Tongue (tissue), 2 donors: ENCODE measurements around the gene STXBP1. TPM values are rescaled to one million over a fixed set of nuclear protein-coding genes. Genes with fewer than 3 reads are reported as not detected.
A peak's percentile ranks its signal among the peaks of the same experiment; 100 is the strongest.
"Not testable (repeated sequence)": the region's sequence is repeated elsewhere in the genome, so short reads cannot be mapped to it uniquely, and the experiment has no call there.

Experiments
- DNase-seq: peaks from one replicate; pipeline ENCODE4 v3.0.0-alpha.2; 2015
- total RNA-seq: library from RNA; depleted of rRNA; stranded (reverse); fragments of >200 nt; gene quantifications from one replicate; pipeline ENCODE4 v1.2.3, GENCODE V29; 2014

STXBP1 gene
- total RNA-seq, 1 donor from 2014 or later = 12.8 TPM

DNA sequence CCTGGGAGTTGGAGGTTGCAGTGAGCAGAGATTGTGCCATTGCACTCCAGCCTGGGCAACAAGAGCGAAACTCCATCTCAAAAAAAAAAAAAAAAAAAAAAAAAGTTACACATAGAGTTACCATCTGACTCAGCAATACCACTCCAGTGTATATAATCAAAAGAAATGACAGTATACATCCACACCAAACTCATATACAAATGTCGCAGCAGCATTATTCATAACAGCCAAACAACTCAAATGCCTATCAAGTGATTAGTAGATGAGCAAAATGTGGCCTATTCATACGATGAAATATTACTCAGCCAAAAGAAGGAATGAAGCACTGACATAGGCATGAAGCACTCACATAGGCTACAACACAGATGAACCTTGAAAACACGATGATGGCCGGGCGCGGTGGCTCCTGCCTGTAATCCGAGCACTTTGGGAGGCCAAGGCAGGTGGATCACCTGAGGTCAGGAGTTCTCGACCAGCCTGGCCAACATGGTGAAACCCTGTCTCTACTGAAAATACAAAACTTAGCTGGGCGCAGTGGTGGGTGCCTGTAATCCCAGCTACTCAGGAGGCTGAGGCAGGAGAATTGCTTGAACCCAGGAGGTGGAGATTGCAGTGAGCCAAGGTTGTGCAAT, 9.4 kb downstream of the STXBP1 start:
- not testable (repeated sequence) for DNase-seq

DNA sequence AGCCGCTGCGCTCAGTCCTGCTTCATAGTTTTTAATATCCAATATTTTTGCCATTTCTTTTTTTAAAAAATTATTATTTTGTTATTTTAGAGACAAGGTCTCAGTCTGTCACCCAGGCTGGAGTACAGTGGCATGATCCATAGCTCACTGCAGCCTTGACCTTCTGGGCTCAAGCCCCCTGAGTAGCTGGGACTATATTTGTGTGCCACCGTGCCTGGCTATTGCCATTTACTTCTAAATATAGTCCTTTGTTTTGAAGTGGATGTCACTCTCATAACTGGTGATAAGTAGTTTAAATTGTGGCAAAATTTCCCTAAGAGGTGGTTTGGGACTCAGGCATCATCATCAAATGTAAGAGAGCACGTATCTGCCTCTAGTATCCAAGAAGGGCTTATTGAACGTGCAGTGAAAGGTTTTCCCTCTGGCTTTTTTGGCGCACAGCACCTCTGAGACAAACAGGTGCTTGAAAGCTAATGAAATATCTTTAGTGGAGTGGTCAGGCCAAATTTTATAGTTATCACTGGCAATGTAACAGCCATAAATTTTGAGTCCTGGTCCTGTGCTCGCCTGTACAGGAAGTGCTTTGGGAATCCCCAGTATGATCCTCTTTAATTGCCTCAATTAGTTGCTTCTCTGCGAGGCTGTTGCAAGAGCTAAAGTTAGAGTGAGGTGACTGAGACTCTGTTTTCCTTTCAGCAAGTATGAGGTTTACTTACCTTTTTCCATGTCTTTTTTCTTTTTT, 14.8 kb downstream of the STXBP1 start:
- DNase-seq = no peak

DNA sequence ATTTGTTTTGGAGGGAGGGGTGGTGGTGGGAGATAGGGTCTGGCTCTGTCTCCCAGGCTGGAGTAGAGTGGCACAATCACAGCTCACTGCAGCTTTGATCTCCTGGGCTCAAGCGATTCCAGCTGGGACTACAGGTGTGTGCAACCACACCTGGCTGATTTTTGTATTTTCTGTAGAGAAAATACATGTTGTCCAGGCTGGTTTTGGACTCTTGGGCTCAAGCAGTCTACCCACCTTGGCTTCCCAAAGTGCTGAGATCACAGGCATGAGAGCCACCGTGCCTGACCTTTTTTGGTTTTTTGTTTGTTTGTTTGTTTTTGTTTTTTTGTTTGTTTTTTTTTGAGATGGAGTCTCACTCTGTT, 15.4 kb downstream of the STXBP1 start:
- DNase-seq = no peak

GRCh38 chr9:127628758-127629467, 16.8 kb downstream of the STXBP1 start:
- peak; percentile 36 for DNase-seq

GRCh38 chr9:127629468-127630081, 17.5 kb downstream of the STXBP1 start:
- DNase-seq = no peak

DNA sequence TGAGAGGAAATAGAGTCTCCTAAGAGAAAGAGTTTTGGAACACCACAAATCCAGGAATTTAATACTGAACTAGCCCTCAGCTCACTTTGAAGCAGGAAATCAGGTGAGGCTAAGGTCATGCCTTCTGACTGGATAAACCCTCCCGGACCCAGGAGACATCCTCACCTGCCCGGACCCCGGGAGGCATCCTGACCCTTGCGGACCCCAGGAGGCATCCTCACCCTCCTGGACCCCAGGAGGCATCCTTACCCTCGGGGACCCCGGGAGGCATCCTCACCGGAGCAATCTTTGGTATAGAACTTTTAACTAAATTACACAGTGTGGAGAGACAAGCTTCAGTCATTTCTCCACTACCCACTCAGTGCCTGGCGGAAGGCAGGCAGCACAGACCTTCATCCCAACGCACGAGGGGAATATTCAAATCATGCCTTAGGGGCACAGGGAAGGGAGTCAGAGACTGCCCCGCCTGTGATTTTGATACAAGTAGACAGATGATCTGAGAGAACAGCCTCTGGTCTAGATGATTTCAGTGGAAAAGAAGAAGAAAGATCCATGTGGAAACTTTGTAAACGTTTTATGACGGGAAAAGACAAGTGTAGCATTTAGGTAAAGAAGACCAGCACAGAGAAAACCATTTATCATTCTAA, 21.3 kb downstream of the STXBP1 start:
- no peak for DNase-seq

DNA sequence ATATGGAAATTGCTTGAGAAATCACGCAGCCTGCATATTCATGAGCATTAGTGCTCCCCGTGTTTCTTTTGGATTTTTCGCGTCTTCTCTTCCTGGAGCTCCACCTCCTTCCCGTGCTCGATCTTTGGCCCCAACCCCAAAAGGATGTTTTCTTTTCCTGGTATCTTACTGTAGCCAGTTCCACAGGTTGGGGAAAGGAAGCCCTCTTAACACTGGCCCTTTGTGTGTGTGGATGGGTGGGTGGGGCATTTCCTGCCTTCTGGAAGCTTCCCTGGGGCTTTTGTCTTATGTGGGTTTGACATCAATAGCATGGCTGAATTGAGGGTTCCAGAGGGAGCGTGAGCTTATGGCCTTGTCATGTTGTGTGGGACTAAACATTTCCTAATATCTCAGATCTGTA, 21.9 kb downstream of the STXBP1 start:
- DNase-seq = no peak

- DNase-seq = no peak
Measured at GRCh38 chr9:127634698-127635097, 22.6 kb downstream of the STXBP1 start.

DNA sequence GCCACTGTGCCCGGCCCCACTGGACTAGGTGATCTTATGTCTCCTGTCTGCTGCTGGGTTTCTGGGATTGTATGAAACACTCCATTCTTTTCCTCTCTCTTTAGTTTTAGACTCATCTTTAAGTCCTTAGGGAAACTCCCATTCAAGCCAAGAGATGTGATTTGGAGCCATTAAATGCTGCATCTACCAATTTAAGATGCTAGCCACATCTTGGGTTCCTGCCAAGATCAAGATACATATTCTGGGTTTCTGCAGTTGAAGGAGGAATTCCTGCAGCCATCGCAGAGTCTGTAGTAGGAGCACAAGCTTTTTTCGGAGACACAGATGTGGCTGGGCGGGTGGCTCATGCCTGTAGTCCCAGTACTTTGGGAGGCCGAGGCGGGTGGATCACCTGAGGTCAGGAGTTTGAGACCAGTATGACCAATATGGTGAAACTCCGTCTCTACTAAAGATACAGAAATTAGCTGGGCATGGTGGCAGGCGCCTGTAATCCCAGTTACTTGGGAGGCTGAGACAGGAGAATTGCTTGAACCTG, 23.2 kb downstream of the STXBP1 start:
- DNase-seq = no peak

GRCh38 chr9:127637322-127637847, 25.3 kb downstream of the STXBP1 start:
- DNase-seq = peak; percentile 34

DNA sequence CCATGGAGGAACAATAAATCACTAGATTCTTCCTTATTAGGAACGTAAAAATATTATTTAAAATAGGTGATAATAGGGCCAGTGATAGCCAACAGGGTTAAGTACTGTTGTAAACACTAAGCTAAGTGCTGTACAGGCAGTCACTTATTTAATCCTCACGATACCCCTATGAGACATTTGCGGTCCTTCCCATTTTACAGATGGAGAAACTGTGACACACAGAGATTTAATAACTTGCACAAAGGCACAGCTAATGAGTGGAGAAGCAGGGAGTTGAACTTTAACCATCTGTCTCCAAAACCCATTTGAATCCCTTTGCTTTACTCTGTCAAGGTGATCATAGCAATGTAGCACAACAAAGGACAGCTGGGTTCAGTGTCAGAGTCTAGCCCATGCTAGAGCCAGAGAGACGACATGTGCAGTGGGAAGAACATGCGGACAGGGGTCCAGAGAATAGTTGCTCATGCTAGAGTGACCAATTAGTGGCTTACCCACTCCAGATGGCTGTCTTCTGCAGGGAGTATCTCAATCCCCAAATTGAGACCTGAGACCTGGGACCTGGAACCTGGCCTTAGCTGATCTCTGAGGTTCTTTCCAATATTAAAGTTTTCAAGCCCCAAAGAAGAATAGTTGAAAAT, 28.9 kb downstream of the STXBP1 start:
- no peak for DNase-seq

DNA sequence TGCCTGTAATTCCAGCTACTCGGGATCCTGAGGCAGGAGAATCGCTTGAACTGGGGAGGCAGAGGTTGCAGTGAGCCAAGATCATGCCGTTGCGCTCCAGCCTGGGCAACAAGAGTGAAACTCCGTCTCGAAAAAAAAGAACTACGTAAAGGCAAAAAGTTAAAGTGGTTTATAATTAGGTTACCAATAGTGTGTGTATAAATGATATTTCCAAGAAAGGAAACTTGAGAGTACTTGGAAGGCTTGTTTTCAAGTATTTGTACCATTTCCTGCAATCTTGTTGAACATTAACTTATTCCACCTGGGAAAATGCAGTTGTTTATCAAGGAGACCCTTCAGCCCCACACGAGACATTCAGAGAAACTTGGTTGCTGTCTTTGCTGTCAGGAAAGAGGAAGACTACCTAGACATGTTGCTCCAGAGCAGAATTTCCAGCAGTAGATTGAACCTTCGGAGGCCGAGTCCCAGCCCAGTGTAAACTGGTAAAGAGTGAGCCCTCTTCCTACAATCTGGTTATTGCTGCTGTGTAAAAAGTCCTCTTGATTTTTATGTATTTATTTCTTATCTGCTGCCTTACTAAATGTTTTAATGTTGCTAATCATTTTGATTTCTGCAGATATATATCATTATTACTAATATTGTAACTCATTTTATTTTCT, 30.1 kb downstream of the STXBP1 start:
- no peak for DNase-seq

DNA sequence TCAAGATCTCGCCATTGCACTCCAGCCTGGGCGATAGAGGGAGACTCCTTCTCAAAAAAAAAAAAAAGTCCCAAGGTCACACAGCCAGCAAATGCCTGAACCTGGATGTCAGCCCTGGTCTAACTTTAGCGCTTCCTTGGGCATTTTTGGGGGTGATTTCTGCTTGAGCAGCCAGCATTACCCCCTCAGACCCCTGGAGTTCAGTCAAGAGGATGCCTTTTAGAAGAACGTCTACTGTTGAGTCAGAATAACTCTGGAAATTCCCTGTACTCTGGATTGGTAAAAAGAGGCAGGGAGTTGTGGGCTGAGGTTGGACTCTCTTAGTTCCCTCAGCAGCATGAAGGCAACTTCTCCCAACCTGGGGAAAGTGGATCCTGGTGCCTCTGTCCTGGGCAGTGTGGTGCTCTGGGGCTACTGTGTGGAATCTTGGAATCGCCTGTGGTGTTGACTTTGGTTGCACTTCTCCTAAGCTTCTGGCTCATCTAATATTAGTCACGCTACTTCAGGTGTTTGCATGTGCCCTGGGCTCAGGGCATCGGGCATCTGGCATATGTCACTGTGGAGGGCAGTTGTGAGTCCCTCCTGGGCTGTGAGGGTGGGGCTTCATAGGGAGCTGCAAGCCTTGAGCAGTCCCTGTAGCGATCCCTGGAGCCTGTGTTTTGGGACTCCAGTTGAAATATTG, 32.2 kb downstream of the STXBP1 start:
- no peak for DNase-seq

DNA sequence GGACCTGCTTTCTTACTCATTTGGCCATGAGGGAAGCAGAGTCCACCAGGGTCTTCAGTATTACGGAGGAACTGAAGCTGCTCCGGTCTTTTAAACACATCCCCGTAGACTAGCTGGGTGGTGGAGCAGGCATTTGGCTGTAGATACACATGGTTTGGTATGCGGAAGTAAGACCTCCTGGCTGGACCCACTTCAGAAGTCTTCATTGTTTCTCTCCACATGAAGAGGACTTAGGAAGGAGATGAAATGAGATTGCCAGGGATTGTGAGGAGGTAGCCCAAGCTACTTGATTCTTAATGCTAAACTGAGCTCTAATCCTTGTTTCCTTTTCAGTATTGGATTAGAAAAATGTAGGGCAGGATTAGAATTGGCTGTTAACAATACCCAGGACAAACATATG, 32.9 kb downstream of the STXBP1 start:
- DNase-seq = no peak

- DNase-seq = no peak
Measured at GRCh38 chr9:127647451-127647850, 35.4 kb downstream of the STXBP1 start.

GRCh38 chr9:127650518-127650917, 38.4 kb downstream of the STXBP1 start:
- DNase-seq = no peak

DNA sequence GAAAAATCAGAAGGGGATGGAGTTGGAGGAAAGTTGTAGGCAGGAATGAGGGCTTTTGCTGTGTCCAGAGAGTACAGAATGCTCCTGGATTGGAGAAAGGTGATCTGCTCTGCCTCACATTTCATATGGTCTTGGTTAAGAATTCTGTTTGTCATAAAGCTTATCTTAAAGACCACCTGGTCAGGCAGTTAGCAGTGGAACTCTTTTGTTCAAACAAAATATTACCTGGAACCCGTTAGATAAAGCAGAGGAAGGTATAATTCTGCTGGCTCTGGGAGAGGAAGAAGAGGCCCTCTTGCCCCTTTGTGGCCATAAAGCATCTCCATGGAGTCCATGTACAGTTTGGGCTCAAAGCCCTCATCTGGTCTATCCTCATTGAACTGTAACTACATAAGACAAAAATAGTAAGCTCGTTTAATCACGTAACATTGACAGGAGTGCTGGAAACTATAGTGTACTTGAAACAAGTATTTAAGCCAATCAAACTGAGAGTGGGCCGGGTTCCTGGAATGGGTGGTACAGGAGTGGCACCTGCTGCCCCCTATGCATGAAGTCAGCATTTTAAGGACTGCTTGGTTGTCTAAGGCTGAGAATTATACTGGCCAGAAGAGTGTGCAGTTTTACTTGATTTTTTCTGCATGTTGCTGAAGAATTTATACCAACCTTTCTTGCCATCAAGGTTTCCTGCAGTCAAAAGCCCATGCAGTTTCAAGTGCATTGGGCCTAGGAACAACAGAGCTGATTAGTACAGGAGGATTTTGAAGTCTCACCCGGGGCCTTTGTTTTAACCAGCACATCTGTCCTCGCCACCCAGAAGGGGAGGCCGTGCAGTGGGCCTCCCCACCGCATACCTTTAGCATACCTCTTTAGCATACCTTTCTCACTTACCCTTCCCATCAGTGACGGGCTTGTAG, 39.9 kb downstream of the STXBP1 start:
- DNase-seq = no peak

- no peak for DNase-seq
Measured at GRCh38 chr9:127652733-127653132, 40.7 kb downstream of the STXBP1 start.

DNA sequence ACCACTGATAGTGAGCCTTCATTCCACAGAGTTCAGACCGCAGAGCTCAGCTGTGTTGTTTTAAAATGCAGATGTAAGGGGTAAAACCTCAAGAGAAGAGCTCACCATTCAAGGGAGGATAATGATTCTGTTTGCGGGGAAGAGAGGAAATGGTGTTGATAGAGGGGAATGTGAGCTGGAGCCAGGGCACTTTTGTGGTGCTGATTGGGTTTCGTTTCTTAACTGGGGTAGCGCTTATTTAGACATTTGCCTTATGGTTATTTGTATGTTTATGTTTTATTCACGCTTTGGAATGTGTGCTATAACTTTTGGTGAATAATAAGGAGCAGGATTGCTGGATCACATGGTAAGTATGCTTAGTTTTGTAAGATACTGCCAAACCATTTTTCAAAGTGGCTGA, 42.5 kb downstream of the STXBP1 start:
- DNase-seq = no peak
